ENCODE data around the gene CRAT. TPM values are rescaled to one million over a fixed set of nuclear protein-coding genes. Genes with fewer than 3 reads are reported as not detected.

The CRAT gene
- total RNA-seq, 1 experiment from 2014 or later = 14.5 TPM

GRCh38 chr9:129053020-129053419, 57.6 kb downstream of the CRAT start:
- POLR2A ChIA-PET = interaction anchor here (0.7 to 1.1 kb wide), 3 partner anchors 28 to 431 kb away, joined by 3 to 9 read pairs (median 3); partner anchors contain the start of genes DOLPP1 and PTPA
- intact Hi-C loops (cut with micrococcal nuclease) = no loop called here
- no TSS peak for BruUV-seq (replicated peaks)
- no peak for TF ChIP-seq CTCF (IDR thresholded peaks at IDR 0.05; ENCODE audit: unreplicated experiment)
- Mint-ChIP-seq H3K36me3 (ENCODE audit: insufficient read depth, unreplicated experiment) (peaks cover 61% of the 10 kb centered on the region), H3K4me3 (ENCODE audit: unreplicated experiment) (no peak overlapping the region), H3K27ac (ENCODE audit: low read depth, unreplicated experiment) (no peak overlapping the region), H3K4me1 (ENCODE audit: insufficient read depth, unreplicated experiment) (peaks cover 6% of the 10 kb centered on the region), H3K9me3 (ENCODE audit: unreplicated experiment) (no peaks in the 10 kb centered on the region), H3K27me3 (ENCODE audit: insufficient read depth, unreplicated experiment) (no peaks in the 10 kb centered on the region)
- CTCF ChIA-PET = interaction anchor here (0.7 kb wide), 1 partner anchor 118 kb away, joined by 3 read pairs; no protein-coding TSS in a partner anchor
- no peak for DNase-seq (ENCODE audit: unreplicated experiment)

- no peak for TF ChIP-seq CTCF (IDR thresholded peaks at IDR 0.05; ENCODE audit: unreplicated experiment)
- H3K27me3 Mint-ChIP-seq (ENCODE audit: insufficient read depth, unreplicated experiment) = no peaks in the 10 kb centered on the region
- ChIA-PET CTCF (interaction anchor here (0.7 kb wide), 1 partner anchor 118 kb away, joined by 3 read pairs; no protein-coding TSS in a partner anchor), POLR2A (interaction anchor here (0.7 to 1.1 kb wide), 3 partner anchors 28 to 432 kb away, joined by 3 to 9 read pairs (median 3); partner anchors contain the start of genes DOLPP1 and PTPA)
- no peaks in the 10 kb centered on the region for H3K9me3 Mint-ChIP-seq (ENCODE audit: unreplicated experiment)
- DNase-seq (ENCODE audit: unreplicated experiment) = peak; percentile 93
- intact Hi-C loops (cut with micrococcal nuclease) = no loop called here
- no peak overlapping the region for H3K4me3 Mint-ChIP-seq (ENCODE audit: unreplicated experiment)
- peaks cover 63% of the 10 kb centered on the region for H3K36me3 Mint-ChIP-seq (ENCODE audit: insufficient read depth, unreplicated experiment)
- no TSS peak for BruUV-seq (replicated peaks)
- H3K4me1 Mint-ChIP-seq (ENCODE audit: insufficient read depth, unreplicated experiment) = peaks cover 6% of the 10 kb centered on the region
- no peak overlapping the region for H3K27ac Mint-ChIP-seq (ENCODE audit: low read depth, unreplicated experiment)
Measured at GRCh38 chr9:129052592-129052991, 58.0 kb downstream of the CRAT start.

Other genes starting within 250 kb of the CRAT start
- gene KYAT1, start 228.8 kb downstream of the CRAT start, total RNA-seq (2022) = 3.8 and 5.7 TPM in 2 replicates
- 30.9 and 31.6 TPM in 2 replicates for gene LRRC8A, start 228.7 kb downstream of the CRAT start, total RNA-seq (2022)
- 0.70 and 2.0 TPM in 2 replicates for gene PHYHD1, start 189.8 kb downstream of the CRAT start, total RNA-seq (2022)
- gene DOLK, start 163.2 kb downstream of the CRAT start, total RNA-seq (2022) = 12.0 and 16.9 TPM in 2 replicates
- 47.3 and 54.9 TPM in 2 replicates for gene NUP188, start 163.1 kb downstream of the CRAT start, total RNA-seq (2022)
- gene SH3GLB2, start 82.5 kb downstream of the CRAT start, total RNA-seq (2022) = 51.7 and 58.3 TPM in 2 replicates
- 28.6 and 28.7 TPM in 2 replicates for gene MIGA2, start 74.2 kb downstream of the CRAT start, total RNA-seq (2022)
- gene DOLPP1, start 29.7 kb downstream of the CRAT start, total RNA-seq (2022) = 16.3 and 18.5 TPM in 2 replicates
- 90.8 and 91.8 TPM in 2 replicates for gene PTPA, start 622 bp upstream of the CRAT start, total RNA-seq (2022)
- gene IER5L, start 67.5 kb upstream of the CRAT start, total RNA-seq (2022) = 11.9 and 13.4 TPM in 2 replicates

Data from MCF 10A (cell line).